Lower leg skin (tissue), 3 donors: ENCODE data around the gene ACAD8.

Experiments used
- POLR2A ChIP-seq, 2 donors: fragments of 450-650 bp; IDR thresholded peaks; one replicate each; pipeline ENCODE4 v1.6.1; 2016 to 2017; ENCODE audit warnings: antibody characterized with exemption in 2 of 2, mild to moderate bottlenecking in 1 of 2, moderate library complexity in 1 of 2
- TF ChIP-seq, protein P1 (sequence below), 3 donors: fragments of 450-650 bp; IDR thresholded peaks; one replicate each; pipeline ENCODE4 v1.5.1; 2016; ENCODE audit warnings: antibody characterized with exemption in 3 of 3, mild to moderate bottlenecking in 3 of 3, moderate library complexity in 2 of 3

GRCh38 chr11:134292661-134293060, 39.3 kb downstream of the ACAD8 start:
- TF ChIP-seq, protein P1, sequence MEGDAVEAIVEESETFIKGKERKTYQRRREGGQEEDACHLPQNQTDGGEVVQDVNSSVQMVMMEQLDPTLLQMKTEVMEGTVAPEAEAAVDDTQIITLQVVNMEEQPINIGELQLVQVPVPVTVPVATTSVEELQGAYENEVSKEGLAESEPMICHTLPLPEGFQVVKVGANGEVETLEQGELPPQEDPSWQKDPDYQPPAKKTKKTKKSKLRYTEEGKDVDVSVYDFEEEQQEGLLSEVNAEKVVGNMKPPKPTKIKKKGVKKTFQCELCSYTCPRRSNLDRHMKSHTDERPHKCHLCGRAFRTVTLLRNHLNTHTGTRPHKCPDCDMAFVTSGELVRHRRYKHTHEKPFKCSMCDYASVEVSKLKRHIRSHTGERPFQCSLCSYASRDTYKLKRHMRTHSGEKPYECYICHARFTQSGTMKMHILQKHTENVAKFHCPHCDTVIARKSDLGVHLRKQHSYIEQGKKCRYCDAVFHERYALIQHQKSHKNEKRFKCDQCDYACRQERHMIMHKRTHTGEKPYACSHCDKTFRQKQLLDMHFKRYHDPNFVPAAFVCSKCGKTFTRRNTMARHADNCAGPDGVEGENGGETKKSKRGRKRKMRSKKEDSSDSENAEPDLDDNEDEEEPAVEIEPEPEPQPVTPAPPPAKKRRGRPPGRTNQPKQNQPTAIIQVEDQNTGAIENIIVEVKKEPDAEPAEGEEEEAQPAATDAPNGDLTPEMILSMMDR (IDR thresholded peaks at IDR 0.05) = no peak
- TF ChIP-seq POLR2A (IDR thresholded peaks at IDR 0.05) = no peak
